IPS-NIHi7 (cell line): ENCODE data around the gene MYOZ1.
"Not testable (repeated sequence)": the region's sequence is repeated elsewhere in the genome, so short reads cannot be mapped to it uniquely, and the experiment has no call there.

Experiments
- DNase-seq: peaks from one replicate; pipeline ENCODE4 v3.0.0; 2012; ENCODE audit warnings: mixed read lengths; ENCODE audit errors: extremely low spot score

Gene MYOZ1

DNA sequence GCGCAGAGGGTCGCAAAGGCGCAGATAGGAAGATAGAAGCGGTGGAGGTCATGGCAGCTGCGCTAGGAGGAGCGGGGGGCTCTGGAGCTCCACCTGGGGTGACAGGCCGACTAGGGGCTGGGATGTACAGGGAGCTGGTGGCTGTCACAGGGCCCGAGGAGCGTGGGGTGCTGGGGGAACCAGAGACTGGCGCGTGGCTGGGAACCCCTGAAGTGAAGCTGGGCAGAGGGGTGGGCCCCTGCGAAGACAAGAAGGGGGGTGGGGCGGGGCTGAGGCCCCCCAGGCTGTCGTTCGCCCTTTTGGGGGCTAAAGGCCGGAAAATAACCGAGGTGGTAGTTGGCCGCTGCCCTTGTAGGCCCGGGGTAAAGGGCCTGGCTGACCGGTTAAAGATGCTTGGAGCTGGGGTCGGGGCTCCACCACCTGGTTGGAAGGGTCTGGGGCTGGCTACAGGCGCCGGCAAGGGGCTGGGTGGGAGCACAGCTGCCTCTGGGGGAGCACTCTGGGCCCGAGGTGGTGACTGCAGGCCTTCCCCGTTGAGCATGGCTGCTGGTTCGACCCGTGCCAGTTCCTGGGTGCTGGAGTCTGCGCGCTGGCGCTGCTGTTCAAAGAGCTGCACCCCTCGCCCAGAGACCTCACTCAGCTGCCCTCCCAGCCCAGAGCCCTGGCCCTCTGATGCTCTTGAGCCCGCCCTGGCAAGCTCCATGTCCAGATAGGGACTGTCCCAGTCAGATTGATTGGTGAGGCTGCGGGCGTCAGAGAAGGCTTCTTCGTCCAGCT lies 6.8 kb upstream of the MYOZ1 start:
- peak; percentile 30 for DNase-seq

DNA sequence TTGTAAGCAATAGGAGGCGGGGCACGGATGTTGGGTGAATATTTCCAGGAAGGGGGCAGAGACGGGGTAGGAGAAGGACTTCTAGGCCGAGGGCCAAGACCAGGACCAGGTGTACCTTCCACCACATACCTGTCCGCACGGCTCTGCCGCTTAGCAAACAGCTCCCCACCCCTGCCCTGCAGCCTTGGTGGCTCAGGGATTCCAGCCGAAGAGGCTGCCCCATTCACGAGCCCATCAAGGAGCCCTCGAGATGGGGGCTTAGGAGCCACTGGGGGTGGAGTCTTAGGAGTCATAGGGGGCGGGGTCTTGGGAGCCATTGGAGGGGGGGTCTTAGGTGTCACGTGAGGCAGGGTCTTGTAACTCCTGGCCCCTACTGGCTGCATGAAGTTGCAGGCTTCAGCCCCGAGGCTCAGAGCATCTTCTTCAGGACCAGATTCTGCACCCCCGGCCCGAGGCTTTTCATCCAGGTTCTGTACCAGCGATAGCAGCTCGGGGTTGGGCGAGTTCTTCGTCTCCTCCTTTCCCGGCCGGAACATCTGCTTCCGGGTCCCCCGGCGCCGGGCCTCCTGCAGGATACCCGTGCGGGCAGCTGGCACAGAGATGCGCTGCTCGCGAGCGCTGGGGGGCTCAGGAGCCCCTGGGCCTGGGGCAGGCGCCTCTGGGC lies 6.1 kb upstream of the MYOZ1 start:
- peak; percentile 95 for DNase-seq

- DNase-seq, result no peak
Observed at GRCh38 chr10:73646598-73647041, 5.3 kb upstream of the MYOZ1 start.

GRCh38 chr10:73645251-73645650 lies 4.0 kb upstream of the MYOZ1 start:
- no peak for DNase-seq

GRCh38 chr10:73644767-73645166 lies 3.5 kb upstream of the MYOZ1 start:
- DNase-seq, result no peak

DNA sequence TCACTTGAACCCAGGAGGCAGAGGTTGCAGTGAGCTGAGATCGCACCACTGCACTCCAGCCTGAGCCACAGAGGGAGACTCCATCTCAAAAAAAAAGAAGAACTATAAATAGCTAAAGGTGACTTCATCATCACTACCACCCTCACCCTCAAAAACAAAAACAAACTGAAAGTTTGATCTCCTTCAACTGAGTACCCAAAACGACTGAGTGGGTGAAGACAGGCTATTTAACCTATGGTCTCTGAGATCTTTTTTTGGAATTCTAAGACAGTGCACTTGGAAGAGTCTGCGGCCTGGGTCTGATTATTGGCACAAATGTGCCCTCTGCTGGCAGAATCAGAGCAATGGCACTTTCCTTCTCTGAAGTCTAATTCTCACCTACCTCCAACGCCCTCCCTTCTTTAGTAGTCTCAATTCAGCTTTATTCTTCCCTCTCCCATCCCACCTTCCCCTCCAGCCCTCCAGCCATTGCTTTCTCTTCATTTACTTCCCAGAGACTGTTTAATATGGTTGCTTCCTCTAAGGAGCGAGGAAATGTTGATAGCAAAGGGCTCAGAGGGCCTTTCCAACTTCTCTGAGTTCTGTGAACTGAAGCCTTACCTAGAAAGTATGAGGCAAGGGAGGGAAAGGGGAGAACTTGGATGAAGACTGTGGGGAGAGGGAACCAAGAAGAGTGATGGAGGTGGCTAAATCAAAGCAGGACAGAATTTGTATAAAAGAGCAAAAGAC lies 2.9 kb upstream of the MYOZ1 start:
- DNase-seq, result peak; percentile 80

DNA sequence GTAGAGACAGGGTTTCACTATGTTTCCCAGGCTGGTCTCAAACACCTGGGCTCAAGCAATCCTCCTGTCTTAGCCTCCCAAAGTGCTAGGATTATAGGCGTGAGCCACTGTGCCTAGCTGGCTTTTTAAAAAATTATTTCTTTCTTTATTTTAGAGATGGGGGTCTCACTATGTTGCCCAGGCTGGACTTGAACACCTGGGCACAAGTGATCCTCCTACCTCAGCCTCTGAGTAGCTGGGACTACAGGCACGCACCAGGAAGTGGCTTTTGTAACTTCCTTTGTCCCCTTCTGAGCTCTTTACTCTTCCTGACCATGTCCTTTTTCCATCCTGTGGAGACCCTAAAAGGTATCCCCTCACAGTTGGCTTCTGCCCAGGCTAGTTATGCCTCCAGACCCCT lies 2.1 kb upstream of the MYOZ1 start:
- no peak for DNase-seq

DNA sequence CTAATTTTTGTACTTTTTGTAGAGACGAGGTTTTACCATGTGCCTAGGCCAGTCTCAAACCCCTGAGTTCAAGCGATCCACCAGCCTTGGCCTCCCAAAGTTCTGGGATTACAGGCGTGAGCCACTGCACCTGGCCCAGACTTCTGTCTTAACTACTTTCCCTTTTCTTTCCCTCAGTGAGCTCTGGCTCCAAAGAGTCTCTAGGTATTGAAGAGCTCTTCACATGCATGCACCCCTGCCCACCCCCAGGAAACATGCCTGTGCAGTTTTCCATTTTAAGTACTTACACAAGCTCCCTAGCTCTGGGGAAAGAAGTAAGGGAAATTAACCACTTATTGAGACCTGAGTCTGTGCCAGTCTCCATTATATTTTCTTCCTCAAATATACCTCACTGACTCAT lies 2.0 kb downstream of the MYOZ1 start:
- DNase-seq, result no peak

DNA sequence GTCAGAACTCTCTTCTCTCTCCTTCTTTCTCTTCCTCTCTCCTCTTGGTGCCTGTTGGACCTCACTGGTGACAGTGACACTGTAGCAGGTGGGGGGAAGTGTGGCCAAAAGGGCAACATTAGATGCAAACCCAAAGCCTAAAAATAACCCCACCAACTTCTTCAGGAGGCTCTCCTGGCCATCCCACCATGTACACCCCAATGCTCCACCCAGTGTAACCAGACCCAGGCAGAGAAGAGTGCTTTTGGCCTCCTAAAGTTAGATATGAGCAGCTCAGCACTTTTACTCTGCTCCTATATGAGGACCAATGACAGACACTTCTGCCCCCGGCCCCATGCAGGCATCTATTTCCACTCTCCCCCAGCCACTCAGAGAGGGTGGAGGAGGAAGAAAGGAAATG lies 5.5 kb downstream of the MYOZ1 start:
- no peak for DNase-seq

DNA sequence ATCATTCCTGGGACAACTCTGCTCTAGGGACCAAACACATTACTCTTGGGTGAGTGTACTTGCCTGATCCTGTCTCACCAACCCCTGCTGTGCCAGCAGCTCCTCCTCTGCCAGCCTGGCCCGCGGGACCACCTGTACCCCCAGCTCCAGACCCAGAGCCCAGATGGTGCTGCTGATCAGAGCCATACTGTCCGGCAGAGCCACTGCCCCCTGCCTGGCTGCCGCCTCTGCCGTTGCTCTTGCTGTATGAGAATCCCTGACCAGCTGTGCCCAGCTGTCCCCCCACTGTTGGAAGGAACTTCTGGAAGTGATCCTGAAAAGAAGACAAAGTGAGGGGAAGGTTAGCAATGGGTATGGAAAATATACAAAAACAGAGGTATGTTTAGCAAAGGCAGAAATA lies 6.9 kb downstream of the MYOZ1 start:
- no peak for DNase-seq

DNA sequence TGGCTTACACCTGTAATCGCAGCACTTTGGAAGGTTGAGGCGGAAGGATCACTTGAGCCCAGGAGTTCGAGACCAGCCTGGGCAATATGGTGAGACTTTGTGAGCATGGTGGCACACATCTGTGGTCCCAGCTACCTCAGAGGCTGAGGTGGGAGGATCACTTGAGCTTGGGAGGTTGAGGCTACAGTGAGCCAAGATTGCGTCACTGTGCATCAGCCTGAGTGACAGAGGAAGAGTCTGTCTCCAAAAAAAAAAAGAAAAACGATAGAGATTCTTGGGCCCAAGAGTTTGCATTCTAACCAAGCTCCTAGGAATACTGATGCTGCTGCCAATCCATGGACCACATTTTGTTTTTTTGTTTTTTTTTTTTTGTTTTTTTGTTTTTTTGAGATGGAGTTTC lies 12.1 kb downstream of the MYOZ1 start:
- DNase-seq, result no peak

GRCh38 chr10:73628405-73628804 lies 12.9 kb downstream of the MYOZ1 start:
- no peak for DNase-seq

- no peak for DNase-seq
Observed at GRCh38 chr10:73627300-73627699, 14.0 kb downstream of the MYOZ1 start.

GRCh38 chr10:73625884-73626752 lies 15.2 kb downstream of the MYOZ1 start:
- DNase-seq, result peak; percentile 97

DNA sequence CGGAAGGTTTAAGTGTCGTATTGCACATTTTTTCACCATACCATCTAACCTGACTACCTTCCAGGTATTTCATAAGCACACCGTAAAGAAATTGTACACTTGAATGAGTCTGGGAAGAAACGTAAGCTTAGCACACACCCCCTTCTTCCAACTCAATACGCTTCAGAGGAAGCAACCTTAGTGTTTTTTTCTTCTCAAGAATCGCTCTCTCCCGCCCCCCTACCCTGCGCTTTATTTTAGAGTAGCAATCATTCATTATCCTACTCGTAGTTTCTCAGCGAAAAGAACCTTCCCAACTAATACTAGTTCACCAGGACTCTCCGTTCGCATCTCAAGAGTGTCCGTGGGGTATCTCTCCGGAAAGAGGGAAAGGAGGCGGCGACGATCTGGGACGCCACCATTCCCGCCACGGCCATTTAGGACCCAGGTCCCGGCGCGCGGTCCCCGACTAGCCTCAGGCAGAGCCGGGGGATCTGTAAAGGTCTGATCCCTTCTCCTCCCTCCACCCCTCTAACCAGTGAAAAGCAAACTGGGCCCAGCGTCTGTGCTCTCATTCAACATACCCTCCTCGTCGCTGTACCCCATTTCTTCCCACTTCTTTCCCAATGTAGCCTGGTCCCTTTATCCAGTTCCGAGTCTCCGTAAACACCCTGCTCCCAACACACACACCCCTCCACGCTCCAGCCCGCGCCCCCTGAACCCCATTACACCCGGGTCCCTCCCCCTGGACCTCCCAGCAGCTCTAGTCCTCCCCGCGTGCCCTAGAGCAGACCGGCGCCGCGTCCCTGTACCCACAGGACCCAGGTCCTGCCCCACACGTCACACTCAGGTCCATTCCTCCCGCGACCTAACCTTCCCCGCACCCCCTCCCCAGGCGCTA lies 16.0 kb downstream of the MYOZ1 start:
- DNase-seq, result peak; percentile 73

DNA sequence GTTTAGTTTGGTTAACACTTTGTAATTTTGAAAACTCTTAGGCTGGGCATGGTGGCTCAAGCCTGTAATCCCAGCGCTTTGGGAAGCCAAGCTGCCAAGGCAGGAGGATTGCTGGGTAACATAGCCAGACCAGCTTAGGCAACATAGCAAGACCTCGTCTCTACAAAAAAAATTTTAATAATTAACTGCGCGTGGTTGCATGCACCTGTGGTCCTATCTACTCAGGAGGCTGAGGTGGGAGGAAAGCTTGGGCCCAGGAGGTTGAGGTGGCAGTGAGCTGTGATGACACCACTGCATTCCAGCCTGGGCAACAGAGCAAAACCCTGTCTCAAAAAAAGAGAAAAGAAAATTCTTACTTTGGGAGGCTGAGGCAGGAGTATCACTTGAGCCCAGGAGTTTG lies 18.2 kb downstream of the MYOZ1 start:
- no peak for DNase-seq

- not testable (repeated sequence) for DNase-seq
Observed at GRCh38 chr10:73620974-73621373, 20.3 kb downstream of the MYOZ1 start.

DNA sequence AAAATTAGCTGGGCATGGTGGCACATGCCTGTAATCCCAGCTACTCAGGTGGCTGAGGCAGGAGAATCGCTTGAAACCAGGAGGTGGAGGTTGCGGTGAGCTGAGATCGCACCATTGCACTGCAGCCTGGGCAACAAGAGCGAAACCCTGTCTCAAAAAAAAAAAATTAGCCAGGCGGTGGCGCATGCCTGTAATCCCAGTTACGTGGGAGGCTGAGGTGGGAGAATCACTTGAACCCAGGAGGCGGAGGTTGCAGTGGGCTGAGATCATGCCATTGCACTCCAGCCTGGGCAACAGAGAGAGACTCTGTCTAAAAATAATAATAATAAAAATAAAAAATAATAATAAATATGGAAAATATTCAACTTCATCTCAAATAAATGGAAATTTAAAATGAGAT lies 24.1 kb downstream of the MYOZ1 start:
- DNase-seq, result not testable (repeated sequence)

GRCh38 chr10:73614720-73615119 lies 26.6 kb downstream of the MYOZ1 start:
- DNase-seq, result no peak

DNA sequence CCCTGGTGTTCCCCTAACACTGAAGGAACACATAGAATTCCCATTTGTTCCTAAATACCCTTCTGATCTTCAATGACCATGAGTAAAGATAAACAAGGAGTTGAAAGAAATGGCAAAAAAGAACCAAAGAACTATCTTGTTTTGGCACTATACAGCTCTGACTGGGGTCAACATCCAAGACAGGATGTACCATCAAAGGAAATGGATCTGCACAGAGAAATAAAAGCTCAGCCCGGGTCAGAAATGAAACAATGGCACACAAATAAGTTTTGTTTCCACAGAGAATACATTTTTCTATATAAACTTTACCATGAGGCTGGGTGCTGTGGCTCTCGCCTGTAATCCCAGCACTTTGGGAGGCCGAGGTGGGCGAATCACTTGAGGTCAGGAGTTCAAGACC lies 32.2 kb downstream of the MYOZ1 start:
- DNase-seq, result no peak

- DNase-seq, result peak; percentile 57
Observed at GRCh38 chr10:73601486-73601921, 39.8 kb downstream of the MYOZ1 start.
